ENCODE measurements around the gene SMIM9.

- TF ChIP-seq POLR2AphosphoS5 (IDR thresholded peaks at IDR 0.05; ENCODE audit: borderline replicate concordance, low read depth, low read length) = no peak
- TF ChIP-seq EZH2 (IDR thresholded peaks at IDR 0.05) = no peak
Measured at GRCh38 chrX:154829134-154829533, 5.3 kb downstream of the SMIM9 start.

Data from SK-N-MC (cell line).